ENCODE results near the gene LYPD6. TPM values are rescaled to one million over a fixed set of nuclear protein-coding genes. Genes with fewer than 3 reads are reported as not detected.

LYPD6 gene
- total and polyA plus RNA-seq, 4 donors, result 0.15 to 0.42 (median 0.23) TPM

- WGBS, result 38% methylated on average over 1 of the region's 1 CpG
Measured at GRCh38 chr2:149360106-149360505, 29.7 kb downstream of the LYPD6 start.

GRCh38 chr2:149363958-149364357, 33.6 kb downstream of the LYPD6 start:
- DNase-seq (ENCODE audit: low spot score), result no peak
- Histone ChIP-seq H3K27me3 (ENCODE audit: control insufficient read depth in 4 of 4, insufficient read depth in 4 of 4, low read length in 3 of 4) (no peaks in the 10 kb centered on the region), H3K27ac (ENCODE audit: low read depth in 1 of 2, low read length in 2 of 2) (no peak overlapping the region), H3K4me1 (ENCODE audit: control insufficient read depth in 4 of 4, insufficient read depth in 4 of 4, low read length in 3 of 4) (peaks cover 0 to 16% (median 13%) of the 10 kb centered on the region in 4 donors), H3K9ac (ENCODE audit: low read depth in 1 of 2, low read length in 2 of 2) (no peak overlapping the region), H3K36me3 (ENCODE audit: control insufficient read depth in 4 of 4, insufficient read depth in 3 of 4, low read depth in 1 of 4, low read length in 3 of 4) (no peaks in the 10 kb centered on the region), H3K9me3 (ENCODE audit: control insufficient read depth in 4 of 4, low read length in 3 of 4) (no peaks in the 10 kb centered on the region), H3K4me3 (ENCODE audit: low read depth in 1 of 3, low read length in 3 of 3) (no peak overlapping the region)
- 81% methylated on average over 1 of the region's 1 CpG for WGBS
- TF ChIP-seq REST (IDR thresholded peaks at IDR 0.05) (no peak), CTCF (IDR thresholded peaks at IDR 0.05; ENCODE audit: low read depth, low read length, missing input control) (no peak), ATF3 (IDR thresholded peaks at IDR 0.05) (no peak), HNF4A (conservative IDR thresholded peaks at IDR 0.05) (no peak), MAX (IDR thresholded peaks at IDR 0.05) (no peak), ZBTB33 (IDR thresholded peaks at IDR 0.05) (no peak), RAD21 (IDR thresholded peaks at IDR 0.05) (no peak), JUND (IDR thresholded peaks at IDR 0.05) (no peak), SP1 (IDR thresholded peaks at IDR 0.05) (no peak), GABPA (IDR thresholded peaks at IDR 0.05 in 1 of 2, conservative IDR thresholded peaks at IDR 0.05 in 1 of 2) (no peak), HNF4G (IDR thresholded peaks at IDR 0.05) (no peak), YY1 (IDR thresholded peaks at IDR 0.05) (no peak), RXRA (IDR thresholded peaks at IDR 0.05) (no peak), EGR1 (IDR thresholded peaks at IDR 0.05; ENCODE audit: low read depth in 2 of 2) (no peak), NR2F2 (IDR thresholded peaks at IDR 0.05) (no peak), FOXA2 (IDR thresholded peaks at IDR 0.05) (no peak), FOXA1 (IDR thresholded peaks at IDR 0.05) (no peak)

More at GRCh38 chr2:149360106-149360505, 29.7 kb downstream of the LYPD6 start:
- Histone ChIP-seq H3K36me3 (ENCODE audit: control insufficient read depth in 4 of 4, insufficient read depth in 3 of 4, low read depth in 1 of 4, low read length in 3 of 4) (no peaks in the 10 kb centered on the region), H3K4me3 (ENCODE audit: low read depth in 1 of 3, low read length in 3 of 3) (no peak overlapping the region), H3K9me3 (ENCODE audit: control insufficient read depth in 4 of 4, low read length in 3 of 4) (no peaks in the 10 kb centered on the region), H3K27ac (ENCODE audit: low read depth in 1 of 2, low read length in 2 of 2) (no peak overlapping the region), H3K9ac (ENCODE audit: low read depth in 1 of 2, low read length in 2 of 2) (no peak overlapping the region), H3K4me1 (ENCODE audit: control insufficient read depth in 4 of 4, insufficient read depth in 4 of 4, low read length in 3 of 4) (peaks cover 0 to 4% (median 1%) of the 10 kb centered on the region in 4 donors), H3K27me3 (ENCODE audit: control insufficient read depth in 4 of 4, insufficient read depth in 4 of 4, low read length in 3 of 4) (no peaks in the 10 kb centered on the region)
- DNase-seq (ENCODE audit: low spot score), result no peak
- TF ChIP-seq ATF3 (IDR thresholded peaks at IDR 0.05) (no peak), EGR1 (IDR thresholded peaks at IDR 0.05; ENCODE audit: low read depth in 2 of 2) (no peak), GABPA (IDR thresholded peaks at IDR 0.05 in 1 of 2, conservative IDR thresholded peaks at IDR 0.05 in 1 of 2) (no peak), FOXA2 (IDR thresholded peaks at IDR 0.05) (no peak)

Measured in liver (tissue), 9 donors.